OCI-LY7 (cell line): ENCODE measurements around the gene SEC14L5.

Source experiments
- EZH2phosphoT487 ChIP-seq: fragments of 200-600 bp; sonication (generic); IDR thresholded peaks from 2 replicates; pipeline ENCODE4 v1.6.1; 2018; ENCODE audit warnings: low read depth, borderline replicate concordance, mild to moderate bottlenecking, mixed run types, antibody characterized with exemption, low read length, moderate library complexity, mixed read lengths
- TF ChIP-seq, protein P1 (sequence below): fragments of 200-600 bp; sonication (generic); conservative IDR thresholded peaks from 2 replicates; pipeline ENCODE4 v1.5.1; 2014; ENCODE audit warnings: mild to moderate bottlenecking, antibody characterized with exemption, low read length, moderate library complexity, mixed read lengths

DNA sequence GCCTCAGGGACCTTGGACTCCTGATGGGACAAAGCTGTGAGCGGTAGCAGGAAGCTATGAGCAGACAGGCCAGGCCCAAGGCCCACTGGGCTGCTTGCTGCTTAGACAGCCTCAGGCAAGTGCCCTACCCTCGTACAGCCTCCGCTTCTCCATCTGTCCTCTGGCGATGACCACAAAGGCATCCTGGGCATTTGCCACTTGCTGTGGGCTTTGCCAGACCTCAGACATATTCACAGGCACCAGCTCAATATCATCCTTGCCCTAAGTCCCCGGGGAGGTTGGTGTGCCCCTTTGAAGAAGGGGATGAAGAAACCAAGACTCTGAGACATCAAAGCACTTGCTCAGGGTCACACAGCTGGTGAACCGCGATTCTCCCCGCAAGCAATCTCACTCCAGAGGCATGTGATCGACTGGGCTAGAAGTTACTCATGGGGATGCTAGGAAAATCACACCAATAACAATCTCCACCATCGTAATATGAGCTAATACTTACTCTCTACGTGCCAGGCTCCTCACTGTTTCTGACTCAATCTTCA, 42.8 kb upstream of the SEC14L5 start:
- TF ChIP-seq, protein P1, sequence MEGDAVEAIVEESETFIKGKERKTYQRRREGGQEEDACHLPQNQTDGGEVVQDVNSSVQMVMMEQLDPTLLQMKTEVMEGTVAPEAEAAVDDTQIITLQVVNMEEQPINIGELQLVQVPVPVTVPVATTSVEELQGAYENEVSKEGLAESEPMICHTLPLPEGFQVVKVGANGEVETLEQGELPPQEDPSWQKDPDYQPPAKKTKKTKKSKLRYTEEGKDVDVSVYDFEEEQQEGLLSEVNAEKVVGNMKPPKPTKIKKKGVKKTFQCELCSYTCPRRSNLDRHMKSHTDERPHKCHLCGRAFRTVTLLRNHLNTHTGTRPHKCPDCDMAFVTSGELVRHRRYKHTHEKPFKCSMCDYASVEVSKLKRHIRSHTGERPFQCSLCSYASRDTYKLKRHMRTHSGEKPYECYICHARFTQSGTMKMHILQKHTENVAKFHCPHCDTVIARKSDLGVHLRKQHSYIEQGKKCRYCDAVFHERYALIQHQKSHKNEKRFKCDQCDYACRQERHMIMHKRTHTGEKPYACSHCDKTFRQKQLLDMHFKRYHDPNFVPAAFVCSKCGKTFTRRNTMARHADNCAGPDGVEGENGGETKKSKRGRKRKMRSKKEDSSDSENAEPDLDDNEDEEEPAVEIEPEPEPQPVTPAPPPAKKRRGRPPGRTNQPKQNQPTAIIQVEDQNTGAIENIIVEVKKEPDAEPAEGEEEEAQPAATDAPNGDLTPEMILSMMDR: no peak
- TF ChIP-seq EZH2phosphoT487: no peak
